ENCODE data around the gene HPSE2. TPM values are rescaled to one million over a fixed set of nuclear protein-coding genes. Genes with fewer than 3 reads are reported as not detected.
"Not testable (repeated sequence)": the region's sequence is repeated elsewhere in the genome, so short reads cannot be mapped to it uniquely, and the experiment has no call there.

HPSE2 gene
- total RNA-seq, 2 experiments from 2014 or later: not detected

- Mint-ChIP-seq H3K4me3 (no peak overlapping the region), H3K27me3 (peaks cover 92% of the 10 kb centered on the region), H3K9me3 (no peaks in the 10 kb centered on the region), H3K36me3 (ENCODE audit: low read depth) (no peaks in the 10 kb centered on the region), H3K4me1 (peaks cover 21% of the 10 kb centered on the region), H3K27ac (no peak overlapping the region)
- ChIA-PET POLR2A (no interaction called here), CTCF (no interaction called here)
- DNase-seq: no peak
These were observed 3.2 kb downstream of the HPSE2 start for GRCh38 chr10:99232360-99232999.

DNA sequence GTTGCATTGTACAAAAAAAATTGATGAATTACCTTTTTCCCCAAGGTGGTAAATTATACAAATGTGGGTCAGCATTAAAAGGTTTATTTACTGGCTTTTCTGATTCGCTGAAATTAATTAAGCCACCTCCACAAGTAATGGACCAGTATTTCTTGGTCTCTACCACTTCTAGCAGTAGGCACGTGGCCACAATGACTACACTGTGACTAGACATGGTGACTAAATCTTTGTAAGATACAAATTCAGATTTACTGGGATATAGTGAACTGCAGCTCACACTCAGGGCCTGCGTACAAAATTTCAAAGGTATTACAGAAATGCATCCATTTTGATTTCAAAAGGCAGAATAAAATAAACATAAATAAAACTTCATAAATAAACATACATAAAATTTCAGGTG, 10.9 kb downstream of the HPSE2 start:
- POLR2A ChIA-PET: no interaction called here
- H3K27me3 Mint-ChIP-seq: peaks cover 43% of the 10 kb centered on the region
- DNase-seq: no peak

GRCh38 chr10:99207340-99207739, 28.3 kb downstream of the HPSE2 start:
- ChIA-PET POLR2A (no interaction called here), CTCF (no interaction called here)
- Mint-ChIP-seq H3K4me3 (no peak overlapping the region), H3K27me3 (no peaks in the 10 kb centered on the region), H3K36me3 (ENCODE audit: low read depth) (no peaks in the 10 kb centered on the region), H3K27ac (no peak overlapping the region), H3K9me3 (peaks cover 2% of the 10 kb centered on the region), H3K4me1 (no peaks in the 10 kb centered on the region)
- DNase-seq: no peak

More for the DNA sequence above, 10.9 kb downstream of the HPSE2 start:
- Mint-ChIP-seq H3K27ac (no peak overlapping the region), H3K9me3 (no peaks in the 10 kb centered on the region), H3K36me3 (ENCODE audit: low read depth) (no peaks in the 10 kb centered on the region), H3K4me1 (no peaks in the 10 kb centered on the region), H3K4me3 (no peak overlapping the region)
- CTCF ChIA-PET: no interaction called here

DNA sequence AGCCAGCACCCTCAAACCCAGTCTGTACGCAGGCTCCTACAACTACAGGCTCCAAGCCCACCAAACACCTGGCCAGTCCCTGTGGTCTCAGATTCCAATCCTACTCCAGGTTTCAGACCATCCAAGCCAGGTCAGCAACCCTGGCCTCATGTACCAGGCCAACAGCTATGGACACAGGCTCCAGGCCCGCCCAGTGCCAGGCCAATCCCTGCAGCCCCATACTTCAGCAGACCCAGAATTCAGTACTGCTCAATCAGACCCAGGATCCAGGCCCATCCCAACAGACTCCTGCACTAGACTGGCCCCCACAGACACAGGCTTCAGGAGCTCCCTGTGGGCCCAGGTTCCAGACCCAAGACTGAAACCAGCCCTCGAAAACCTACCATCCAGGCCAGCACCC, 32.3 kb downstream of the HPSE2 start:
- Mint-ChIP-seq H3K27ac (no peak overlapping the region), H3K9me3 (peaks cover 2% of the 10 kb centered on the region), H3K4me3 (no peak overlapping the region), H3K36me3 (ENCODE audit: low read depth) (no peaks in the 10 kb centered on the region), H3K4me1 (no peaks in the 10 kb centered on the region), H3K27me3 (no peaks in the 10 kb centered on the region)
- no peak for DNase-seq
- ChIA-PET CTCF (no interaction called here), POLR2A (no interaction called here)

DNA sequence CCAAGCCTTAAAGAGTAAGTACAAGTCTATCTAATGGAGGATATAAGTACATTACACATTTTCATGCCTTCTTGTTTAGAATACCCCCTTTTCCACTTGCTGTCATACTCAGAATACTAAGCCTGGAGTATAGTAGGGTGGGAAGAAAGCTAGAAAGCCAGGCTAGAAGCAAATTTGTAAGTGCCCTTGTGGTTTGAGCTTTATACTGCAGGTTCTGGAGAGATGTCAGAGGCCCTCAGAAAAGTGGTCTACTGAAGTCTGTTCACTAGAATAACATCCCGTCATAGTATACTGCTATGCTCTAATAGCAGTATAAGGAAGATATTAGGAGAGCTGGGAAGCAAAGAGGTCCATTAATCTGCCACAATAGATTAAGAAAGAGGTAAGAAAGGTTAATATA, 62.7 kb downstream of the HPSE2 start:
- Mint-ChIP-seq H3K27me3 (no peaks in the 10 kb centered on the region), H3K36me3 (ENCODE audit: low read depth) (no peaks in the 10 kb centered on the region), H3K27ac (no peak overlapping the region), H3K9me3 (no peaks in the 10 kb centered on the region), H3K4me1 (no peaks in the 10 kb centered on the region), H3K4me3 (no peak overlapping the region)
- no peak for DNase-seq
- ChIA-PET POLR2A (no interaction called here), CTCF (no interaction called here)

DNA sequence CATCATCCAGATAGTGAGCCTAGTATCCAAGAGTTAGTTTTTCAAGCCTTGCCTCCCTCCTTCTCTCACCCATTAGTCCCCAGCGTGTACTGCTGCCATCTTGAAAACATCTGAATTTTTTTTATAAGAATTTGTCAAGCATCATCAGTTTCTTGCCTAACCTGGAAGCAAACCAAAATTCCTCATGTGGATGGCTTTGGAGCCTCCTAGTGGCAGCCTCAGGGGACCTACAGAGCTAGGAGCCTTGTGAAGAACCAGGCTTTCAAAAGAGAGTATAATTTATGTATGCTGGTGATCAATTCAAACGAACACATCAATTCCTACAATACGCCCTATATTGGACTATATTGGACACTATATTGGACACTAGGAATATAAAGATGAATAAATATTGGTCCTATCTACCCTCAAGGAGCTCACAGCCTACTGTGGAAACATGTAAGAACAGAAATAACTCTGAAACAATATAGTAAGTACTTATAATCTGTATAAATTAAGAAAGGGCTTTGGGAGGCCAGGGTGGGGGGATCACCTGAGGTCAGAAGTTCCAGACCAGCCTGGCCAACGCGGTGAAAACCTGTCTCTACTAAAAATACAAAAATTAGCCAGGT, 63.4 kb downstream of the HPSE2 start:
- Mint-ChIP-seq H3K4me3 (no peak overlapping the region), H3K9me3 (no peaks in the 10 kb centered on the region), H3K27ac (no peak overlapping the region), H3K4me1 (no peaks in the 10 kb centered on the region), H3K27me3 (no peaks in the 10 kb centered on the region), H3K36me3 (ENCODE audit: low read depth) (no peaks in the 10 kb centered on the region)
- ChIA-PET POLR2A (no interaction called here), CTCF (no interaction called here)
- DNase-seq: no peak

DNA sequence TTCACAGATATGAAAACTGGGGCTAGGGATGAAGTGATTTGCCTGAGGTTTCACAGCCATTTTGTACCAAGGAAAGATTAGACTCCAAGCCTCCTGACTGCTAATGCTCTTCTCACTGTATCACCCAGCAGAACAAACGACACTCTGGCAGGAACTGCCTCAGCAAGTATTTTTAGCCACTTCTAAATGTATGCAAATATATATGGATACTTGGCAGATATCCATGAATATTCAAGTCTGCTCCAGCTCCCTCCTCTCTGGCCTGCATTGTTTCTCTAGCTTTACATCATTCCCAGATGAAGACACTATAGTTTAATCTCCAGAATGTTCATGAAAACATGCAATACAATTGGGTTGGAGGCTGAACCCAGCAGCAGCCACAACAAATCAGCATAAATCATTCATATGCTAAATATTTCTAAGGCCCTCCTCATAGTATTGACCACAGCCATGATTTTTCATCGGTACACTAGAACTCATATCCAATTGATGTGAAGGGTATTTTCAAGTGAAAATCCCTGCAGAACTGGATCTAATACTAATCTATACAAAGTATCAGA, 65.5 kb downstream of the HPSE2 start:
- H3K9me3 Mint-ChIP-seq: no peaks in the 10 kb centered on the region
- no peaks in the 10 kb centered on the region for H3K36me3 Mint-ChIP-seq (ENCODE audit: low read depth)
- DNase-seq: no peak
- no peaks in the 10 kb centered on the region for H3K4me1 Mint-ChIP-seq
- ChIA-PET POLR2A (no interaction called here), CTCF (no interaction called here)
- no peak overlapping the region for H3K27ac Mint-ChIP-seq
- no peak overlapping the region for H3K4me3 Mint-ChIP-seq
- no peaks in the 10 kb centered on the region for H3K27me3 Mint-ChIP-seq

DNA sequence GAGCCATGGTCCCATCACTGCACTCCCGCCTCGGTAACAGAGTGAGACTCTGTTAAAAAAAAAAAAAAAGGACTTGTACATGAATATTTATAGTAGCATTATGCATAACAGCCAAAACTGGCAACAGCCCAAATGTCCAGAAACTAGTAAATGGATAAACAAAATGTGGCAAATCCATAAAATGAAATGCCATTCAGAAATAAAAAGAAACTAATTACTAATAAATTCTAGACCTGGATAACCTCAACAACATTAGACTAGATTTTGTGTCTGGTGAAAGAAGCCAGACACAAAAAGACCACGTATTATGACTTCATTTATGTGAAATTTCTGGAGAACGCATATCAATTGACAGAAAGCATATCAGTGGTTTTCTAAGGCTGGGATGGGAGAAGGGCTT, 74.5 kb downstream of the HPSE2 start:
- Mint-ChIP-seq H3K4me3 (no peak overlapping the region), H3K27me3 (no peaks in the 10 kb centered on the region), H3K36me3 (ENCODE audit: low read depth) (no peaks in the 10 kb centered on the region), H3K4me1 (no peaks in the 10 kb centered on the region), H3K9me3 (no peaks in the 10 kb centered on the region), H3K27ac (no peak overlapping the region)
- CTCF ChIA-PET: interaction anchor here (1.1 kb wide), 1 partner anchor 11 kb away, joined by 3 read pairs; no protein-coding TSS in a partner anchor
- POLR2A ChIA-PET: no interaction called here
- DNase-seq: no peak

GRCh38 chr10:99143651-99144050, 92.0 kb downstream of the HPSE2 start:
- ChIA-PET POLR2A (no interaction called here), CTCF (no interaction called here)
- no peaks in the 10 kb centered on the region for H3K36me3 Mint-ChIP-seq (ENCODE audit: low read depth)
- DNase-seq: no peak
- H3K4me1 Mint-ChIP-seq: no peaks in the 10 kb centered on the region
- no peak overlapping the region for H3K4me3 Mint-ChIP-seq
- no peak overlapping the region for H3K27ac Mint-ChIP-seq
- no peaks in the 10 kb centered on the region for H3K27me3 Mint-ChIP-seq
- no peaks in the 10 kb centered on the region for H3K9me3 Mint-ChIP-seq

- Mint-ChIP-seq H3K4me1 (no peaks in the 10 kb centered on the region), H3K27me3 (no peaks in the 10 kb centered on the region), H3K36me3 (ENCODE audit: low read depth) (no peaks in the 10 kb centered on the region), H3K4me3 (no peak overlapping the region), H3K27ac (no peak overlapping the region), H3K9me3 (no peaks in the 10 kb centered on the region)
- ChIA-PET POLR2A (no interaction called here), CTCF (interaction anchor here (0.6 kb wide), 1 partner anchor 25 kb away, joined by 4 read pairs; no protein-coding TSS in a partner anchor)
- DNase-seq: no peak
These were observed 92.6 kb downstream of the HPSE2 start for GRCh38 chr10:99143011-99143410.

DNA sequence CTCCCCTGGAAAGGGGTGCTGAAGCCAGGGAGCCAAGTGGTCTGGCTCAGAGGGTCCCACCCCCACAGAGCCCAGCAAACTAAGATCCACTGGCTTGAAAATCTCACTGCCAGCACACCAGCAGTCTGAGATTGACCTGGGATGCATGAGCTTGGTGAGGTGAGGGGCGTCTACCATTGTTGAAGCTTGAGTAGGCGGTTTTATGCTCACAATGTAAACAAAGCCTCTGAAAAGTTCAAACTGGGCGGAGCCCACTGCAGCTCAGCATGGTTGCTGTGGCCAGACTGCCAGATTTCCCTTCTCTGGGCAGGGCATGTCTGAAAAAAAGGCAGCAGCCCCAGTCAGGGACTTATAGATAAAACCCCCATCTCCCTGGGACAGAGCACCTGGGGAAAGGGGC, 102.8 kb downstream of the HPSE2 start:
- DNase-seq; CTCF ChIA-PET; H3K36me3 Mint-ChIP-seq (ENCODE audit: low read depth); H3K4me1 Mint-ChIP-seq; H3K27ac Mint-ChIP-seq; H3K9me3 Mint-ChIP-seq; H3K27me3 Mint-ChIP-seq; H3K4me3 Mint-ChIP-seq; POLR2A ChIA-PET: not testable (repeated sequence)

DNA sequence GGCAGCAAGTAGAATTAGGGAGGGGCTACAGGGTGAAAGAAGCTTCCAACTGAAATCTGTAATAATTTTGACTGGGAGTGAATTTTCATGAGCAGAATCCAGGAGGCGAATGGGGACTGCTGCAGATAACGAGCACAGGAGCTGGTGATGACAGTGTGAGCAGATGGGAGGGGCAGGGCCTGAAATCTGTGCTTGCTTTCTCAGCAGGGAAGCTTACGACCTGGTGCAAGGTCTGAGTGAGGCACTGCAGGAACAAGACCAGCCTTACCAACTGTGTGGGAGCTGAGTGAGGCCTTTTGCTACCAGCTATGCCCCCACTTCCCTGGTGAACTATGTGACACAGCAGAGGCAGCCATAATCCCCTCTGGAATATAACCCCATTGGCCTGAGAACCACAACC, 109.8 kb downstream of the HPSE2 start:
- no peak for DNase-seq
- no peak overlapping the region for H3K27ac Mint-ChIP-seq
- peaks cover 2% of the 10 kb centered on the region for H3K9me3 Mint-ChIP-seq
- H3K36me3 Mint-ChIP-seq (ENCODE audit: low read depth): no peaks in the 10 kb centered on the region
- POLR2A ChIA-PET: no interaction called here
- CTCF ChIA-PET: interaction anchor here (1.1 kb wide), 1 partner anchor 12 kb away, joined by 3 read pairs; no protein-coding TSS in a partner anchor
- no peaks in the 10 kb centered on the region for H3K27me3 Mint-ChIP-seq
- no peak overlapping the region for H3K4me3 Mint-ChIP-seq
- H3K4me1 Mint-ChIP-seq: no peaks in the 10 kb centered on the region

DNA sequence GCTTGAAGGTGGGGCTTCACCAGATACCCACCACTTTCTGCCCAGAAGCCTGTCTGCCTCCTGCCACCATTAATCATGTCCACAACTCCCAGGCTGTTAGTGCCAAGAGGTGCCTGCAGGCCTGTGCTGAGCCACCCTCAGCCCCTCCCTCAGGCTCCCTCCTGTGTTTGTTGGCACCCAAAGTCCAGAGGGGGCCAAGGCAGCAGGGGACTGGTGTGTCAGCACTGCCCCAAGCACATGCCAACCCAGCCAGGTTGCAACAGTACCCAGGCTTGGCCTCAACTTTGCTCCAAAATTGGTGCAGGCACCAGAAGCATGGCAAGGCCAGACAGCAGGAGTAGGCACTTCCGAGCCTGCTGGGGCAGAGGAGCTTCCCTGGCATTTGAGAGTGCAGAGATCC, 111.3 kb downstream of the HPSE2 start:
- Mint-ChIP-seq H3K27ac (no peak overlapping the region), H3K9me3 (peaks cover 2% of the 10 kb centered on the region), H3K36me3 (ENCODE audit: low read depth) (no peaks in the 10 kb centered on the region), H3K4me1 (no peaks in the 10 kb centered on the region), H3K4me3 (no peak overlapping the region), H3K27me3 (no peaks in the 10 kb centered on the region)
- POLR2A ChIA-PET: no interaction called here
- CTCF ChIA-PET: no interaction called here
- no peak for DNase-seq

GRCh38 chr10:99123851-99124250, 111.8 kb downstream of the HPSE2 start:
- Mint-ChIP-seq H3K4me3 (no peak overlapping the region), H3K36me3 (ENCODE audit: low read depth) (no peaks in the 10 kb centered on the region), H3K9me3 (peaks cover 2% of the 10 kb centered on the region), H3K27ac (no peak overlapping the region), H3K4me1 (no peaks in the 10 kb centered on the region), H3K27me3 (no peaks in the 10 kb centered on the region)
- DNase-seq: no peak
- POLR2A ChIA-PET: no interaction called here
- CTCF ChIA-PET: no interaction called here

Data from activated CD4-positive, alpha-beta T cell treated with anti-CD3 and anti-CD28 coated beads, Interleukin-2, amount 10 ng/mL, durations not matched to agents 7 days and 5 days (primary cell).